CD14-positive monocyte (primary cell): ENCODE results near the gene NT5C3A. TPM values are rescaled to one million over a fixed set of nuclear protein-coding genes. Genes with fewer than 3 reads are reported as not detected.
A peak's percentile ranks its signal among the peaks of the same experiment; 100 is the strongest.

Source experiments
- DNase-seq, 3 donors: peaks; one replicate each; pipeline ENCODE4 v3.0.0-alpha.2; 2011 to 2022
- H2AFZ ChIP-seq: 2 replicates; pipeline ENCODE4 v1.6.0; 2012; ENCODE audit warnings: mild to moderate bottlenecking, low read depth, low read length, inconsistent platforms; ENCODE audit not compliant: insufficient read depth, poor library complexity, severe bottlenecking
- H3K27ac ChIP-seq, 2 donors: 1 replicate in 1 of 2; 2 replicates in 1 of 2; pipeline ENCODE4 v1.5.1; 2012 to 2013; ENCODE audit warnings: low read length in 2 of 2, control low read depth in 1 of 2, inconsistent platforms in 1 of 2, low read depth in 1 of 2, mild to moderate bottlenecking in 1 of 2
- H3K27me3 ChIP-seq, 2 donors: one replicate each; pipeline versions ENCODE4 v1.6.0 to v1.6.1; 2011 to 2013; ENCODE audit warnings: low read length in 2 of 2; ENCODE audit not compliant: control insufficient read depth in 2 of 2, insufficient read depth in 2 of 2
- H3K36me3 ChIP-seq, 2 donors: replicated peaks in 1 of 2; 1 replicate in 1 of 2; 2 replicates in 1 of 2; pipeline versions ENCODE4 v1.5.1 to v1.6.1; 2012 to 2013; ENCODE audit warnings: low read length in 2 of 2, control low read depth in 1 of 2, inconsistent platforms in 1 of 2, mild to moderate bottlenecking in 1 of 2; ENCODE audit not compliant: insufficient read depth in 2 of 2, control insufficient read depth in 1 of 2
- H3K4me1 ChIP-seq, 2 donors: 1 replicate in 1 of 2; 2 replicates in 1 of 2; pipeline versions ENCODE4 v1.5.1 to v1.6.1; 2012 to 2013; ENCODE audit warnings: low read length in 2 of 2, control low read depth in 1 of 2, inconsistent platforms in 1 of 2, mild to moderate bottlenecking in 1 of 2, moderate library complexity in 1 of 2; ENCODE audit not compliant: insufficient read depth in 2 of 2, control insufficient read depth in 1 of 2
- H3K4me2 ChIP-seq: replicated peaks from 2 replicates; pipeline ENCODE3; 2012; ENCODE audit warnings: low read length, moderate library complexity, mild to moderate bottlenecking; ENCODE audit not compliant: poor library complexity, severe bottlenecking; ENCODE audit errors: extremely low read depth
- H3K4me3 ChIP-seq, 3 experiments: fragments of 200-600 bp in 1 of 3; sonication (generic) in 1 of 3; replicated peaks in 1 of 3; 1 replicate in 2 of 3; 2 replicates in 1 of 3; pipeline ENCODE4 v1.5.1; 2011 to 2013; ENCODE audit warnings: low read length in 3 of 3, mild to moderate bottlenecking in 3 of 3, control low read depth in 2 of 3, low read depth in 2 of 3, inconsistent platforms in 1 of 3, moderate library complexity in 1 of 3
- H3K79me2 ChIP-seq: 2 replicates; pipeline ENCODE4 v1.6.0; 2012; ENCODE audit warnings: mild to moderate bottlenecking, control low read depth, inconsistent platforms, low read length, moderate library complexity; ENCODE audit not compliant: insufficient read depth
- H3K9ac ChIP-seq: 2 replicates; pipeline ENCODE4 v1.6.0; 2017; ENCODE audit warnings: low read length, mild to moderate bottlenecking; ENCODE audit not compliant: insufficient read depth, poor library complexity, severe bottlenecking
- H3K9me3 ChIP-seq, 2 donors: replicated peaks in 1 of 2; 1 replicate in 1 of 2; 2 replicates in 1 of 2; pipeline versions ENCODE4 v1.5.1 to v1.6.1; 2012 to 2013; ENCODE audit warnings: low read length in 2 of 2, control low read depth in 1 of 2; ENCODE audit not compliant: control insufficient read depth in 1 of 2, insufficient read depth in 1 of 2
- H4K20me1 ChIP-seq: 2 replicates; pipeline ENCODE4 v1.6.0; 2012; ENCODE audit warnings: mild to moderate bottlenecking, low read length, control low read depth, moderate library complexity; ENCODE audit not compliant: insufficient read depth
- H3K27ac Mint-ChIP-seq, 7 donors: one replicate each; pipeline ENCODE4 v1.8.0; 2020; ENCODE audit warnings: mild to moderate bottlenecking in 7 of 7, mixed read lengths in 7 of 7, moderate library complexity in 6 of 7, inconsistent platforms in 2 of 7
- H3K27me3 Mint-ChIP-seq, 3 donors: one replicate each; pipeline ENCODE4 v1.8.0; 2021 to 2022; ENCODE audit warnings: low read depth in 3 of 3, mild to moderate bottlenecking in 3 of 3, mixed read lengths in 3 of 3, moderate library complexity in 3 of 3, inconsistent platforms in 1 of 3
- H3K36me3 Mint-ChIP-seq, 2 donors: one replicate each; pipeline ENCODE4 v1.8.0; 2020; ENCODE audit warnings: mixed read lengths in 2 of 2, inconsistent platforms in 1 of 2, mild to moderate bottlenecking in 1 of 2
- H3K4me1 Mint-ChIP-seq: one replicate; pipeline ENCODE4 v1.8.0; 2020; ENCODE audit warnings: mild to moderate bottlenecking, mixed read lengths
- H3K4me3 Mint-ChIP-seq, 2 donors: one replicate each; pipeline ENCODE4 v1.8.0; 2020; ENCODE audit warnings: mild to moderate bottlenecking in 2 of 2, mixed read lengths in 2 of 2, moderate library complexity in 1 of 2
- H3K9me3 Mint-ChIP-seq, 7 donors: one replicate each; pipeline ENCODE4 v1.8.0; 2020 to 2022; ENCODE audit warnings: mixed read lengths in 7 of 7, mild to moderate bottlenecking in 6 of 7, moderate library complexity in 6 of 7, inconsistent platforms in 2 of 7
- WGBS: methylation state at CpG from one replicate; pipeline ENCODE4 v1.1.5; 2013; ENCODE audit warnings: missing lambda C conversion rate; ENCODE audit not compliant: insufficient coverage; 5-methylcytosine and 5-hydroxymethylcytosine counted together
- intact Hi-C, 2 donors: fragments of 100-400 bp; cut with micrococcal nuclease; formaldehyde crosslinking; loops; one replicate each; pipeline versions ENCODE4 v1.15.0 to v1.15.1; 2023
- polyA plus RNA-seq, 3 donors: library from polyadenylated mRNA; depleted of rRNA in 1 of 3; unstranded in 2 of 3; stranded (reverse) in 1 of 3; fragments of 300-500 nt in 2 of 3; fragments of >200 nt in 1 of 3; fragmentation: Illumina TruSeq in 2 of 3; gene quantifications; 1 replicate in 2 of 3; 2 replicates in 1 of 3; pipeline ENCODE4 v1.2.3, GENCODE V29; 2012 to 2021
- TF ChIP-seq, protein P1 (sequence below): fragments of 200-600 bp; IDR thresholded peaks from one replicate; pipeline ENCODE4 v1.8.0; 2022; ENCODE audit warnings: antibody characterized with exemption, mild to moderate bottlenecking

Gene NT5C3A
- polyA plus RNA-seq, 3 donors, result 19.4 to 37.7 (median 29.5) TPM

DNA sequence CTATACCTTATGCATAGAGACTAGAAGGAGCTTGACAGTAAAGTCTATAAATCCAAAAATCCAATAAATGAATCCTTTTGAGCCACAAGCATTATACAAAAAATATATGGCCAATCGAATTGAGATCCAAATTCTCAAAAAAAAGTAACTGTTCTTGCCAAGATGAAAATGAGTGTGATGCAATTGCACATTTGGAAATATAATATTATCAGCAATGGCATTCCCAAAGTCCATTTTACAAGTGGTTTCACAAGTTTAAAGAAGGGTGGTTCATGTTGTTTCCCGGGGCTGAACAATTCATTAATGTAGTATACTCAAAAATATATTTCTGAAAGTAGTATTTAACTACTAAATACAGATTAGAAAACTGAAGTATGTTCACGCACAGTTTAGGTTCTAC lies 39.3 kb upstream of the NT5C3A start:
- H4K20me1 ChIP-seq, result peaks cover 49% of the 10 kb centered on the region
- no peak overlapping the region for H3K4me3 ChIP-seq
- no CpG with 5 or more reads among the region's 3 CpGs for WGBS
- peaks cover 50 to 67% of the 10 kb centered on the region in 2 donors for H3K36me3 ChIP-seq
- no peak overlapping the region for H3K4me2 ChIP-seq
- no peak overlapping the region for H3K27ac Mint-ChIP-seq
- TF ChIP-seq, protein P1, sequence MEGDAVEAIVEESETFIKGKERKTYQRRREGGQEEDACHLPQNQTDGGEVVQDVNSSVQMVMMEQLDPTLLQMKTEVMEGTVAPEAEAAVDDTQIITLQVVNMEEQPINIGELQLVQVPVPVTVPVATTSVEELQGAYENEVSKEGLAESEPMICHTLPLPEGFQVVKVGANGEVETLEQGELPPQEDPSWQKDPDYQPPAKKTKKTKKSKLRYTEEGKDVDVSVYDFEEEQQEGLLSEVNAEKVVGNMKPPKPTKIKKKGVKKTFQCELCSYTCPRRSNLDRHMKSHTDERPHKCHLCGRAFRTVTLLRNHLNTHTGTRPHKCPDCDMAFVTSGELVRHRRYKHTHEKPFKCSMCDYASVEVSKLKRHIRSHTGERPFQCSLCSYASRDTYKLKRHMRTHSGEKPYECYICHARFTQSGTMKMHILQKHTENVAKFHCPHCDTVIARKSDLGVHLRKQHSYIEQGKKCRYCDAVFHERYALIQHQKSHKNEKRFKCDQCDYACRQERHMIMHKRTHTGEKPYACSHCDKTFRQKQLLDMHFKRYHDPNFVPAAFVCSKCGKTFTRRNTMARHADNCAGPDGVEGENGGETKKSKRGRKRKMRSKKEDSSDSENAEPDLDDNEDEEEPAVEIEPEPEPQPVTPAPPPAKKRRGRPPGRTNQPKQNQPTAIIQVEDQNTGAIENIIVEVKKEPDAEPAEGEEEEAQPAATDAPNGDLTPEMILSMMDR, result no peak
- no peak overlapping the region for H3K27ac ChIP-seq
- H3K79me2 ChIP-seq, result peaks cover 39% of the 10 kb centered on the region
- H3K9me3 ChIP-seq, result no peaks in the 10 kb centered on the region
- no peak overlapping the region for H3K4me3 Mint-ChIP-seq
- H3K27me3 ChIP-seq, result no peaks in the 10 kb centered on the region
- peaks cover 2% of the 10 kb centered on the region for H3K4me1 Mint-ChIP-seq
- peaks cover 61 to 70% of the 10 kb centered on the region in 2 donors for H3K36me3 Mint-ChIP-seq
- DNase-seq, result no peak
- intact Hi-C loops, result no loop called here
- H3K9me3 Mint-ChIP-seq, result no peaks in the 10 kb centered on the region
- H3K9ac ChIP-seq, result no peak overlapping the region
- H2AFZ ChIP-seq, result no peak overlapping the region
- no peaks in the 10 kb centered on the region for H3K27me3 Mint-ChIP-seq
- no peaks in the 10 kb centered on the region for H3K4me1 ChIP-seq

GRCh38 chr7:33100770-33101169 lies 38.2 kb upstream of the NT5C3A start:
- DNase-seq, result no peak
- Histone ChIP-seq H3K4me1 (no peaks in the 10 kb centered on the region), H3K9ac (no peak overlapping the region), H3K27me3 (no peaks in the 10 kb centered on the region), H3K9me3 (no peaks in the 10 kb centered on the region), H2AFZ (no peak overlapping the region), H4K20me1 (peaks cover 38% of the 10 kb centered on the region), H3K79me2 (peaks cover 28% of the 10 kb centered on the region), H3K27ac (no peak overlapping the region), H3K4me2 (no peak overlapping the region), H3K4me3 (no peak overlapping the region), H3K36me3 (peaks cover 61 to 79% of the 10 kb centered on the region in 2 donors)
- Mint-ChIP-seq H3K4me3 (no peak overlapping the region), H3K36me3 (peaks cover 73 to 81% of the 10 kb centered on the region in 2 donors), H3K27me3 (peaks cover 0 to under 1% (median 0%) of the 10 kb centered on the region in 3 donors), H3K4me1 (no peaks in the 10 kb centered on the region), H3K27ac (peak overlapping the region in 1 of 7 donors; percentile 8), H3K9me3 (no peaks in the 10 kb centered on the region)
- WGBS, result 100% methylated on average over 1 of the region's 3 CpGs
- intact Hi-C loops, result no loop called here
- TF ChIP-seq, protein P1, result no peak
